Thoracic aorta (tissue), 2 donors: ENCODE data around the gene DNM3. TPM values are rescaled to one million over a fixed set of nuclear protein-coding genes. Genes with fewer than 3 reads are reported as not detected.

Experiments
- ATAC-seq: fragments of 150-250 bp; one replicate; pipeline ENCODE4 v1.8.0; 2017; ENCODE audit warnings: low read depth; ENCODE audit not compliant: insufficient number of reproducible peaks, low FRiP score
- DNase-seq: peaks from one replicate; pipeline ENCODE4 v3.0.0-alpha.2; 2020; ENCODE audit warnings: low spot score
- H3K27ac ChIP-seq, 2 donors: fragments of 200-600 bp; sonication (generic); 1 replicate in 1 of 2; 2 replicates in 1 of 2; pipeline ENCODE4 v1.5.1; 2016; ENCODE audit warnings: mild to moderate bottlenecking in 2 of 2, moderate library complexity in 2 of 2
- H3K27me3 ChIP-seq: fragments of 200-600 bp; sonication (generic); replicated peaks from 2 replicates; pipeline ENCODE4 v1.6.0; 2016; ENCODE audit warnings: mild to moderate bottlenecking; ENCODE audit not compliant: insufficient read depth
- H3K36me3 ChIP-seq: fragments of 200-600 bp; sonication (generic); one replicate; pipeline ENCODE4 v1.5.1; 2016
- H3K4me1 ChIP-seq, 2 donors: fragments of 200-600 bp; sonication (generic); 1 replicate in 1 of 2; 2 replicates in 1 of 2; pipeline versions ENCODE4 v1.5.1 to v1.6.0; 2016; ENCODE audit warnings: low read depth in 2 of 2, mild to moderate bottlenecking in 1 of 2; ENCODE audit not compliant: control insufficient read depth in 1 of 2
- H3K4me3 ChIP-seq: fragments of 200-600 bp; sonication (generic); 2 replicates; pipeline ENCODE4 v1.5.1; 2016; ENCODE audit warnings: mild to moderate bottlenecking
- H3K9me3 ChIP-seq: fragments of 200-600 bp; sonication (generic); 2 replicates; pipeline ENCODE4 v1.5.1; 2016
- CTCF ChIP-seq: fragments of 200-600 bp; sonication (generic); IDR thresholded peaks from one replicate; pipeline ENCODE4 v1.5.1; 2019; ENCODE audit warnings: antibody characterized with exemption
- total RNA-seq, 2 donors: library from RNA; depleted of rRNA; stranded (reverse); fragments of >200 nt; gene quantifications; one replicate each; pipeline versions ENCODE4 v1.1.0 to v1.2.3, GENCODE V29; 2016

The DNM3 gene
- total RNA-seq, 2 donors from 2014 or later: 5.8 to 7.5 TPM

DNA sequence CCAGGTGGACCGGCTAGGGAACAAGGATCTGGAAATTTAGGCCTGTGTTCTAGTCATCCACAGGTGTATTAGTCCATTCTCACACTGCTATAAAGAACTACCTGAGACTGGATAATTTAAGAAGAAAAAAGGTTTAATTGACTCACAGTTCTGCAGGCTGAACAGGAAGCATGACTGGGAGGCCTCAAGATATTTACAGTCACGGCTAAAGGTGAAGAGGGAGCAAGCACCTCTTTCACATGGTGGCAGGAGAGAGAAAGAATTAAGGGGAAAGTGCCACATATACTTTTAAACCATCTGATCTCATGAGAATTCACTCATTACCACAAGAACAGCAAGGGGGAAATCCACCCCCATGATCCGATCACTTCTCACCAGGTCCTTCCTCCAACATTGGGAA, 404.5 kb downstream of the DNM3 start:
- DNase-seq (no peak), ATAC-seq (no peak)
- Histone ChIP-seq H3K27me3 (no peaks in the 10 kb centered on the region), H3K4me1 (peaks cover 0 to 4% of the 10 kb centered on the region in 2 donors), H3K36me3 (no peaks in the 10 kb centered on the region), H3K4me3 (no peak overlapping the region), H3K9me3 (no peaks in the 10 kb centered on the region), H3K27ac (no peak overlapping the region)
- no peak for TF ChIP-seq CTCF

- TF ChIP-seq CTCF: no peak
- ATAC-seq (no peak), DNase-seq (no peak)
- no peaks in the 10 kb centered on the region for H3K4me1 ChIP-seq
- no peaks in the 10 kb centered on the region for H3K36me3 ChIP-seq
- no peaks in the 10 kb centered on the region for H3K9me3 ChIP-seq
- H3K4me3 ChIP-seq: no peak overlapping the region
- no peaks in the 10 kb centered on the region for H3K27me3 ChIP-seq
- no peak overlapping the region for H3K27ac ChIP-seq
These were observed 405.5 kb downstream of the DNM3 start for GRCh38 chr1:172246521-172247390.

GRCh38 chr1:172251486-172251885, 410.2 kb downstream of the DNM3 start:
- Histone ChIP-seq H3K4me3 (no peak overlapping the region), H3K36me3 (no peaks in the 10 kb centered on the region), H3K27me3 (no peaks in the 10 kb centered on the region), H3K9me3 (no peaks in the 10 kb centered on the region), H3K27ac (no peak overlapping the region), H3K4me1 (peaks cover 13 to 21% of the 10 kb centered on the region in 2 donors)
- ATAC-seq: no peak
- no peak for DNase-seq
- no peak for TF ChIP-seq CTCF

DNA sequence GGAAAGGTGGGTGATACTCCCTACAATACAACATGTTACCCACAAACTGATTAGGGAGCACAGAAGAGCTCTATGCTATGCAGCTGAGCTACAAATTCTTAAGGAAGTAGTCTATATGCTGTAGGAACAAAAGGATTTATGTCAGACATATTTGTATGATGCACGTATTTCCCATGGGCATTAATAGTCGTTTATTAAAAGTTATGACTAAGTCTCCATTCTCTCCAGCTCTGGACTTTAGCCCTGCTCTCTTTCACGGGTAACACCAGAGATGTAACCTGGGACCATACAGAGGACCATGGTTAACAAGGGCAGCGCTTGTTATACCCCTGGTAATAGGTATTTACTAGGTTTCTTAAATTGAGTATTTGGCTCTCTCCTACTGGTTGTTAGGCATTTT, 411.0 kb downstream of the DNM3 start:
- TF ChIP-seq CTCF: no peak
- ATAC-seq: no peak
- no peaks in the 10 kb centered on the region for H3K27me3 ChIP-seq
- no peak for DNase-seq
- H3K4me3 ChIP-seq: no peak overlapping the region
- H3K36me3 ChIP-seq: no peaks in the 10 kb centered on the region
- peaks cover 13 to 21% of the 10 kb centered on the region in 2 donors for H3K4me1 ChIP-seq
- H3K27ac ChIP-seq: no peak overlapping the region
- no peaks in the 10 kb centered on the region for H3K9me3 ChIP-seq

DNA sequence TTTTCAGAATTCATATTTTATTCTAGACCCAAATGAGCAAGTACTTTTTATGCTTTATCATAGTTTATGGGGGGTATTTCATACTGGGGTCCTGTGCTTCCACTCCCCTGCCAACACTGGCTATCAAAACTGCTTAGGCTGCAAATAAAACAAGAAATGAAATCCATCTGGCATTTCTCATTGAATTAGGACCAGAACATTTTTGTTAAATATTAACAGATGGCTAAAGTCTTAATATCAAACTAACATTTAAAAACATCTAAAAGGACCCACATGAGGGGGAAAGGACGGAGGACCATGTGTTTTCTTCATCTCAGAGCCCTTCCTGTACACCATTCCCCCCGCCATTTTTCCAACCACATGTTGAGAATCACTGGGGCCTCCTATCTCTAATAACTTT, 411.7 kb downstream of the DNM3 start:
- Histone ChIP-seq H3K27ac (no peak overlapping the region), H3K9me3 (no peaks in the 10 kb centered on the region), H3K4me1 (peaks cover 13 to 21% of the 10 kb centered on the region in 2 donors), H3K27me3 (no peaks in the 10 kb centered on the region), H3K4me3 (no peak overlapping the region), H3K36me3 (no peaks in the 10 kb centered on the region)
- no peak for ATAC-seq
- TF ChIP-seq CTCF: no peak
- DNase-seq: no peak
